SK-N-SH (cell line): ENCODE measurements around the gene OR52M1. TPM values are rescaled to one million over a fixed set of nuclear protein-coding genes. Genes with fewer than 3 reads are reported as not detected.

ENCODE experiments used
- CTCF ChIA-PET: fragments of 300-600, 350-600 bp; formaldehyde crosslinking; extraction: SDS; loops from one replicate; lab custom pipeline; 2021; lab: Yijun Ruan, JAX
- POLR2A ChIA-PET: fragments of 350-600 bp; sonication (Branson Sonifier 250); formaldehyde crosslinking; extraction: SDS; loops from one replicate; lab custom pipeline; 2020; ENCODE audit warnings: antibody characterized with exemption, inconsistent platforms; lab: Yijun Ruan, JAX
- DNase-seq: peaks from one replicate; pipeline ENCODE4 v3.0.0; 2012
- H2AFZ ChIP-seq: fragments of 200-600 bp; sonication (generic); 2 replicates; pipeline ENCODE4 v1.8.1; 2016; ENCODE audit warnings: antibody characterized with exemption, mild to moderate bottlenecking, low read depth
- H3F3A ChIP-seq: fragments of 200-600 bp; sonication (generic); replicated peaks from 2 replicates; pipeline ENCODE3; 2016; ENCODE audit warnings: antibody characterized with exemption, mild to moderate bottlenecking; ENCODE audit not compliant: insufficient read depth
- H3K27ac ChIP-seq, 2 experiments: fragments of 200-500 bp in 1 of 2; fragments of 200-600 bp in 1 of 2; sonication (Bioruptor generic) in 1 of 2; sonication (generic), shearing (Covaris generic) in 1 of 2; 2 replicates each; pipeline versions ENCODE4 v1.5.1 to v1.6.1; 2014 to 2016; ENCODE audit warnings: low read depth in 2 of 2, inconsistent platforms in 1 of 2, low read length in 1 of 2, mild to moderate bottlenecking in 1 of 2, mixed read lengths in 1 of 2
- H3K27me3 ChIP-seq: fragments of 200-600 bp; sonication (generic), shearing (Covaris generic); 2 replicates; pipeline ENCODE4 v1.6.1; 2016; ENCODE audit warnings: mixed run types; ENCODE audit not compliant: insufficient read depth
- H3K36me3 ChIP-seq, 2 experiments: fragments of 200-500 bp in 1 of 2; fragments of 200-600 bp in 1 of 2; sonication (Bioruptor generic) in 1 of 2; sonication (generic) in 1 of 2; replicated peaks in 1 of 2; 2 replicates each; pipeline versions ENCODE3 to v1.5.1; 2014 to 2016; ENCODE audit warnings: low read length in 1 of 2, mild to moderate bottlenecking in 1 of 2; ENCODE audit not compliant: insufficient read depth in 2 of 2, control insufficient read depth in 1 of 2
- H3K4me1 ChIP-seq, 2 experiments: fragments of 200-500 bp in 1 of 2; fragments of 200-600 bp in 1 of 2; sonication (Bioruptor generic) in 1 of 2; sonication (generic), shearing (Covaris generic) in 1 of 2; 2 replicates each; pipeline versions ENCODE4 v1.5.1 to v1.6.1; 2014 to 2016; ENCODE audit warnings: low read depth in 1 of 2, low read length in 1 of 2, mixed run types in 1 of 2; ENCODE audit not compliant: insufficient read depth in 2 of 2, control insufficient read depth in 1 of 2
- H3K4me2 ChIP-seq: fragments of 200-600 bp; sonication (generic), shearing (Covaris generic); 2 replicates; pipeline ENCODE4 v1.6.1; 2017; ENCODE audit warnings: mixed run types
- H3K4me3 ChIP-seq, 2 experiments: fragments of 200-500 bp in 1 of 2; fragments of 200-600 bp in 1 of 2; sonication (Bioruptor generic) in 1 of 2; sonication (generic), shearing (Covaris generic) in 1 of 2; 2 replicates each; pipeline versions ENCODE4 v1.5.1 to v1.8.1; 2014 to 2016; ENCODE audit warnings: low read depth in 2 of 2, inconsistent platforms in 1 of 2, low read length in 1 of 2, mild to moderate bottlenecking in 1 of 2, mixed read lengths in 1 of 2, moderate library complexity in 1 of 2
- H3K79me2 ChIP-seq: fragments of 200-600 bp; sonication (generic); 2 replicates; pipeline ENCODE4 v1.8.1; 2017; ENCODE audit warnings: mild to moderate bottlenecking; ENCODE audit not compliant: insufficient read depth
- H3K9ac ChIP-seq: fragments of 200-600 bp; sonication (generic); 2 replicates; pipeline ENCODE4 v1.6.1; 2017; ENCODE audit warnings: mixed run types
- H3K9me2 ChIP-seq: fragments of 200-600 bp; sonication (generic); 2 replicates; pipeline ENCODE4 v1.6.1; 2017; ENCODE audit warnings: mixed run types
- H3K9me3 ChIP-seq: fragments of 200-600 bp; sonication (generic); 2 replicates; pipeline ENCODE4 v1.6.1; 2017; ENCODE audit warnings: mixed run types, mild to moderate bottlenecking, moderate library complexity
- H4K20me1 ChIP-seq: fragments of 200-600 bp; sonication (generic); 2 replicates; pipeline ENCODE4 v1.6.1; 2017; ENCODE audit warnings: mild to moderate bottlenecking, mixed run types; ENCODE audit not compliant: insufficient read depth
- CTCF ChIP-seq: fragments of 200-600 bp; sonication (generic); IDR thresholded peaks from 2 replicates; pipeline ENCODE4 v1.6.1; 2017; ENCODE audit warnings: antibody characterized with exemption, mild to moderate bottlenecking, moderate library complexity
- EZH2phosphoT487 ChIP-seq: fragments of 200-600 bp; sonication (generic); IDR thresholded peaks from 2 replicates; pipeline ENCODE4 v1.6.1; 2017; ENCODE audit warnings: low read depth, mixed run types, mild to moderate bottlenecking, antibody characterized with exemption, moderate library complexity, borderline replicate concordance
- FOSL2 ChIP-seq: IDR thresholded peaks from 2 replicates; pipeline ENCODE4 v1.4.0; 2012; ENCODE audit warnings: low read depth, mild to moderate bottlenecking, moderate library complexity, borderline replicate concordance
- FOXJ3 ChIP-seq: sonication (generic); formaldehyde crosslinking; IDR thresholded peaks from 2 replicates; pipeline ENCODE4 v1.5.1; 2020; ENCODE audit warnings: mild to moderate bottlenecking, missing genetic modification reagents
- FOXM1 ChIP-seq: IDR thresholded peaks from 2 replicates; pipeline ENCODE4 v1.4.0; 2012; ENCODE audit warnings: low read depth, mild to moderate bottlenecking
- GATA2 ChIP-seq: sonication (generic); formaldehyde crosslinking; IDR thresholded peaks from 2 replicates; pipeline ENCODE4 v1.5.0; 2020; ENCODE audit warnings: mild to moderate bottlenecking, missing genetic modification reagents
- MAX ChIP-seq: IDR thresholded peaks from 2 replicates; pipeline ENCODE4 v1.4.0; 2012; ENCODE audit warnings: low read depth
- MXI1 ChIP-seq: IDR thresholded peaks from 2 replicates; pipeline ENCODE4 v1.6.1; 2012; ENCODE audit warnings: mild to moderate bottlenecking, low read depth, low read length, improper control_type of control experiment
- NFIC ChIP-seq: IDR thresholded peaks from 2 replicates; pipeline ENCODE4 v1.4.0; 2012; ENCODE audit warnings: borderline replicate concordance
- NRF1 ChIP-seq: IDR thresholded peaks from 2 replicates; pipeline ENCODE4 v1.6.1; 2012; ENCODE audit warnings: low read depth, mild to moderate bottlenecking, low read length
- REST ChIP-seq: IDR thresholded peaks from 2 replicates; pipeline ENCODE4 v1.6.1; 2012; ENCODE audit warnings: mild to moderate bottlenecking, low read depth, low read length, moderate library complexity
- RFX5 ChIP-seq: IDR thresholded peaks from 2 replicates; pipeline ENCODE4 v1.6.1; 2012; ENCODE audit warnings: mild to moderate bottlenecking, improper control_type of control experiment, low read length
- SIN3A ChIP-seq: IDR thresholded peaks from 2 replicates; pipeline ENCODE4 v1.6.1; 2012; ENCODE audit warnings: low read depth, mild to moderate bottlenecking, low read length, moderate library complexity, borderline replicate concordance
- TAF1 ChIP-seq: IDR thresholded peaks from 2 replicates; pipeline ENCODE4 v1.6.1; 2012; ENCODE audit warnings: low read depth, mild to moderate bottlenecking, low read length, moderate library complexity, borderline replicate concordance
- TCF12 ChIP-seq: IDR thresholded peaks from 2 replicates; pipeline ENCODE4 v1.4.0; 2012
- TEAD4 ChIP-seq: IDR thresholded peaks from 2 replicates; pipeline ENCODE4 v1.4.0; 2012; ENCODE audit warnings: mild to moderate bottlenecking, borderline replicate concordance; ENCODE audit not compliant: insufficient read depth
- USF2 ChIP-seq: fragments of 150-350 bp; IDR thresholded peaks from 2 replicates; pipeline ENCODE4 v1.6.1; 2017; ENCODE audit warnings: antibody characterized with exemption, low read length, low read depth, borderline replicate concordance
- ZBTB33 ChIP-seq: IDR thresholded peaks from 2 replicates; pipeline ENCODE4 v1.4.0; 2012; ENCODE audit warnings: low read depth, borderline replicate concordance
- WGBS: methylation state at CpG from one replicate; pipeline ENCODE4 v1.1.6; 2017; ENCODE audit warnings: low lambda C conversion rate; 5-methylcytosine and 5-hydroxymethylcytosine counted together
- polyA plus RNA-seq, 3 experiments: library from polyadenylated mRNA; depleted of rRNA; stranded (reverse); fragments of >200 nt; gene quantifications; 2 replicates each; pipeline ENCODE4 v1.2.3, GENCODE V29; 2012

Gene OR52M1
- polyA plus RNA-seq, 1 of the 3 experiments (the other 2 are of a cell fraction) = not detected

- Histone ChIP-seq H3K9ac (no peak overlapping the region), H3K4me3 (no peak overlapping the region), H3K27ac (no peak overlapping the region), H4K20me1 (no peaks in the 10 kb centered on the region), H3K9me2 (no peaks in the 10 kb centered on the region), H3K9me3 (no peaks in the 10 kb centered on the region), H3K4me1 (no peaks in the 10 kb centered on the region), H3K4me2 (no peak overlapping the region), H3K27me3 (no peaks in the 10 kb centered on the region; the same call in 1 of the 2 replicates), H3F3A (no peaks in the 10 kb centered on the region), H3K36me3 (no peaks in the 10 kb centered on the region), H3K79me2 (no peaks in the 10 kb centered on the region), H2AFZ (no peak overlapping the region)
- TF ChIP-seq GATA2 (CRISPR knock-in tag) (no peak), REST (no peak), RFX5 (no peak), SIN3A (no peak), FOXJ3 (no peak), TAF1 (no peak), NFIC (no peak), FOSL2 (no peak), TCF12 (no peak), MAX (no peak), EZH2phosphoT487 (no peak), CTCF (no peak), NRF1 (no peak), USF2 (no peak), FOXM1 (no peak), TEAD4 (no peak), ZBTB33 (no peak), MXI1 (no peak)
- no peak for DNase-seq
- WGBS = 1% methylated on average over 3 of the region's 3 CpGs
- ChIA-PET CTCF (no interaction called here), POLR2A (no interaction called here)
Measured at GRCh38 chr11:4589017-4589416, 44.0 kb downstream of the OR52M1 start.
